Kidney (tissue), 14 donors: ENCODE data around the gene ARMH4. TPM values are rescaled to one million over a fixed set of nuclear protein-coding genes. Genes with fewer than 3 reads are reported as not detected.
A peak's percentile ranks its signal among the peaks of the same experiment; 100 is the strongest.

ENCODE experiments used
- DNase-seq, 5 donors: peaks; one replicate each; pipeline ENCODE4 v3.0.0-alpha.2; 2013 to 2020
- FAIRE-seq: peaks from 2 replicates; lab custom pipeline; 2012; peaks lifted over from hg19 to GRCh38; lab: Jason Lieb, UNC
- H3K27ac ChIP-seq, 2 donors: one replicate each; pipeline ENCODE4 v1.7.0; 2013; ENCODE audit warnings: low read depth in 2 of 2, low read length in 2 of 2, inconsistent platforms in 1 of 2
- H3K27me3 ChIP-seq: one replicate; pipeline ENCODE4 v1.7.1; 2013; ENCODE audit warnings: low read length, inconsistent platforms; ENCODE audit not compliant: control insufficient read depth, insufficient read depth
- H3K36me3 ChIP-seq, 3 donors: one replicate each; pipeline versions ENCODE4 v1.7.0 to v1.7.1; 2013; ENCODE audit warnings: low read length in 3 of 3, control low read depth in 1 of 3, inconsistent platforms in 1 of 3; ENCODE audit not compliant: insufficient read depth in 3 of 3, control insufficient read depth in 2 of 3
- H3K4me1 ChIP-seq, 3 donors: one replicate each; pipeline versions ENCODE4 v1.7.0 to v1.7.1; 2013; ENCODE audit warnings: low read length in 3 of 3, inconsistent platforms in 1 of 3, low read depth in 1 of 3; ENCODE audit not compliant: control insufficient read depth in 2 of 3, insufficient read depth in 2 of 3
- H3K4me3 ChIP-seq, 3 donors: one replicate each; pipeline versions ENCODE4 v1.7.0 to v1.8.1; 2013; ENCODE audit warnings: low read length in 3 of 3, control low read depth in 1 of 3, inconsistent platforms in 1 of 3
- H3K9ac ChIP-seq, 3 donors: one replicate each; pipeline versions ENCODE4 v1.7.0 to v1.7.1; 2013; ENCODE audit warnings: low read length in 3 of 3, control low read depth in 1 of 3, inconsistent platforms in 1 of 3
- H3K9me3 ChIP-seq, 3 donors: one replicate each; pipeline versions ENCODE4 v1.7.0 to v1.7.1; 2013; ENCODE audit warnings: low read length in 3 of 3, control low read depth in 1 of 3, inconsistent platforms in 1 of 3; ENCODE audit not compliant: control insufficient read depth in 2 of 3, insufficient read depth in 1 of 3
- CTCF ChIP-seq: IDR thresholded peaks from 3 replicates; pipeline ENCODE4 v1.5.1; 2012; ENCODE audit warnings: mild to moderate bottlenecking, moderate library complexity, borderline replicate concordance; ENCODE audit not compliant: insufficient read depth; ENCODE audit errors: extremely low read depth
- intact Hi-C: fragments of 100-400 bp; cut with DNase I; formaldehyde crosslinking; loops from one replicate; pipeline ENCODE4 v1.11.1; 2022
- polyA plus RNA-seq: library from polyadenylated mRNA; stranded (reverse); fragments of 350-450 nt; fragmentation: Illumina TruSeq; extraction: RNeasy Lipid Tissue Mini Kit (QIAGEN cat#74804); gene quantifications from one replicate; pipeline ENCODE4 v1.2.3, GENCODE V29; 2014; ENCODE audit warnings: low read depth, low replicate concordance; ENCODE audit not compliant: insufficient read depth
- total RNA-seq: library from RNA; stranded (reverse); fragmentation: NEBNext Ultra II Directional; extraction: Animal tissue kit (Norgen Biotek cat#: 25700); gene quantifications from one replicate; pipeline ENCODE4 v1.2.1, GENCODE V29; 2021
- donor health status: control.
- donor health status: control.
- donor health status: control.
- donor health status: control.
- donor health status: control.
- donor health status: DM: yes; HTN: yes; CAD: no.
- donor health status: Normal renal cell carcinoma (clear cell type).

ARMH4 gene
- total and polyA plus RNA-seq, 2 donors from 2014 or later = 4.9 to 14.2 TPM

DNA sequence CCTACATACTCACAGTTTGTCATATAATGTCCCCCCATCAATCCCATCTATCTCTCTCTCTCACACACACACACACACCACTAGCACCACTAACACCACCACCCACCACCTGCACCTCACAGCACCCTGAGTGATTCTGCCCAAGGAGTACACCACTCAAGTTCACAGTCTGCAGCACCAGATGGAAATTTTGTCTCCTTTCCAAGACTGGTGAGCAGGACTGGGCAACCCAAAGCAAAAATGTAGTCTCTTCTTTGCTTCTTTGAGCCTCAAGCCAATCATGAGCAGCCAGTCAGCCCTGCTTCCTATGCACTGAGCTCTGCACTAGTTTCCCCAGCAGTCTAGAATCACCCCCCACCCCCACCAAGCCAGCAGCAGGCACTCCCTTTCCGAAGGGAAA lies 15.0 kb upstream of the ARMH4 start:
- Histone ChIP-seq H3K27ac (no peak overlapping the region), H3K4me3 (no peak overlapping the region), H3K27me3 (no peaks in the 10 kb centered on the region), H3K9ac (no peak overlapping the region), H3K36me3 (no peaks in the 10 kb centered on the region), H3K9me3 (no peaks in the 10 kb centered on the region), H3K4me1 (peaks cover 0 to 2% (median 0%) of the 10 kb centered on the region in 3 donors)
- intact Hi-C loops = no loop called here
- FAIRE-seq (no peak), DNase-seq (no peak)
- TF ChIP-seq CTCF = no peak

DNA sequence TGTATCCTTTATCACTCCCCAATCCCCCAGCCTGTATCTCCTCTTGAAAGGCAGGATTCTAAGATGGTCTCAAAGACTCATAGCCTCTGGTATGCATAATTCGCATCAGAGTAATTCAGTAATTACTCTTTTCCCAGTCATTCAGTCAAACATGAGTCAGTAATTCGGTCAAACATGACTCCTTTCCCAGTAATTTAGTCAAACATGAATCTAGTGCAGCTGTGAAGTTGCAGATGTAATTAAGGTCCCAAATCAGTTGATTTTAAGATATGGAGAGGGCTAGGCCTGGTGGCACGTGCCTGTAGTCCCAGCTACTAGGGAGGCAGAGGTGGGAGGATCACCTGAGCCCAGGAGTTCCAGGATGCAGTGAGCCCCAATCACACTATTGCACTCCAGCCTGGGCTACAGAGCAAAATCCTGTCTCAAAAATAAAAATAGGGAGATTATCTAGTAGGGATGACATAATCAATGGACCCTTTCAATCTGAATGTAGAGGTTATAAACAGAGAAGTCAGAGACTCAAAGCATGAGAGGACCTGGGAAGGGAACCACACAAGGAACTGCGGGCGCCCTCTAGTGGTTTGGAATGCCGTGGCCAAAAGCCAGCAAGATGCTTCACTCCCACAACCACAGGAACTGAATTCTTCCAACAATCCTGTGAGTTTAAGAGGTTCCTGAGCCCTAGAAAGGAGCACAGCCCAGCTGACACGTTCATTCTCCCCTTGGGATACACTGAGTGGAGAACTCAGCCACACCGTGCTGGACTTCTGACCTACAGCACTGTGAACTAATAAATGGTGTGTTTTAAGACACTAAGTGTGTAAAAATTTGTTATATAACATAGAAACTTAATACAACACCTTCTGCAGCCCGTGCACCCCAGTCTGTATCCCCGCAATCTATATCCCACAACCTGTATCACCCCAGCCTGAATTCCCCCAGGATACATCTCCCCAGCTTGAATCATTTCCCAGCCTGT lies 14.3 kb upstream of the ARMH4 start:
- Histone ChIP-seq H3K36me3 (no peaks in the 10 kb centered on the region), H3K9ac (no peak overlapping the region), H3K27ac (no peak overlapping the region), H3K4me1 (peaks cover 0 to 2% (median 0%) of the 10 kb centered on the region in 3 donors), H3K4me3 (no peak overlapping the region), H3K27me3 (no peaks in the 10 kb centered on the region), H3K9me3 (no peaks in the 10 kb centered on the region)
- DNase-seq (peak; percentile 80 to 90 (median 84)), FAIRE-seq (no peak)
- peak; percentile 81 for TF ChIP-seq CTCF
- intact Hi-C loops = no loop called here

DNA sequence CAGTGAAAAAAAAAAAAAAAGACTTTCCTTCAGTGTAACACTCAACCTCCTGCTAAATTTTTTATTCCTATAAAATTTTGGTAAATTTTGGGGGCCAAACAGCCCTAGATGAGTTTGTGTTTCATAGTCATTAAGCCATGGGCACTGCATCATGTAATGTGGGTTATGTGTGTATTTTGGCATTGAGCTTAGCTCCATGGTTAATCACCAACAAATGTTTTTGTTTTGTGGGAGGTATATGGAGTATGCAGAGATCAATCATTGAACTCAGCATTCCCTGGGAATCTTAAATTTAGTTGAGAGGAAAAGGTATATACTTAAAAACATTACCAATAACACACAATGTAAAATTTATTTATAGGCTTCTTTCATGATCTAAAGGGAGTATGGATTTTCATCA lies 8.5 kb upstream of the ARMH4 start:
- DNase-seq = no peak
- Histone ChIP-seq H3K9ac (no peak overlapping the region), H3K27me3 (no peaks in the 10 kb centered on the region), H3K4me1 (no peaks in the 10 kb centered on the region), H3K27ac (no peak overlapping the region), H3K9me3 (no peaks in the 10 kb centered on the region), H3K36me3 (no peaks in the 10 kb centered on the region), H3K4me3 (no peak overlapping the region)
- intact Hi-C loops = no loop called here
- no peak for TF ChIP-seq CTCF
- no peak for FAIRE-seq
